Left lung (tissue), 10 donors: ENCODE data around the gene SLC9A3. TPM values are rescaled to one million over a fixed set of nuclear protein-coding genes. Genes with fewer than 3 reads are reported as not detected.

ENCODE experiments used
- ATAC-seq: fragments of 200-7000 bp; cut with Tn5 transposase; one replicate; pipeline ENCODE4 v1.9.1; 2020; ENCODE audit warnings: moderate library complexity
- DNase-seq, 4 donors: peaks; one replicate each; pipeline ENCODE4 v3.0.0-alpha.2; 2013 to 2020
- H3K27ac ChIP-seq, 2 donors: fragments of 200-600 bp; sonication (generic) in 1 of 2; one replicate each; pipeline versions ENCODE4 v1.5.0 to v1.8.0; 2020 to 2021
- H3K27me3 ChIP-seq, 2 donors: fragments of 200-600 bp; sonication (generic) in 1 of 2; one replicate each; pipeline versions ENCODE4 v1.5.0 to v1.8.0; 2020 to 2021
- H3K36me3 ChIP-seq, 2 donors: fragments of 200-600 bp; sonication (generic) in 1 of 2; one replicate each; pipeline versions ENCODE4 v1.5.0 to v1.8.0; 2020 to 2021
- H3K4me1 ChIP-seq, 2 donors: fragments of 200-600 bp; one replicate each; pipeline ENCODE4 v1.8.0; 2021
- H3K4me3 ChIP-seq, 2 donors: fragments of 200-600 bp; sonication (generic) in 1 of 2; one replicate each; pipeline versions ENCODE4 v1.5.0 to v1.8.0; 2020 to 2021; ENCODE audit warnings: mild to moderate bottlenecking in 1 of 2
- H3K9me3 ChIP-seq, 2 donors: fragments of 200-600 bp; sonication (generic) in 1 of 2; one replicate each; pipeline versions ENCODE4 v1.5.0 to v1.8.0; 2020 to 2021
- CTCF ChIP-seq, 2 donors: fragments of 200-600 bp; sonication (generic) in 1 of 2; IDR thresholded peaks; one replicate each; pipeline versions ENCODE4 v1.5.0 to v1.8.0; 2021; ENCODE audit warnings: antibody characterized with exemption in 2 of 2
- intact Hi-C, 2 donors: fragments of 100-400 bp; cut with DNase I; formaldehyde crosslinking; loops; one replicate each; pipeline versions ENCODE4 v1.11.2 to v1.14.2; 2022
- polyA plus RNA-seq, 6 donors: library from polyadenylated mRNA; unstranded; fragments of 120-200 nt; gene quantifications; one replicate each; pipeline ENCODE4 v1.2.1, GENCODE V29; 2013; ENCODE audit not compliant: insufficient read length in 6 of 6
- total RNA-seq, 2 donors: library from RNA; stranded (reverse); fragmentation: NEBNext Ultra II Directional; extraction: Animal tissue kit (Norgen Biotek cat#: 25700); gene quantifications; one replicate each; pipeline ENCODE4 v1.2.1, GENCODE V29; 2021
- donor health status: DM: no; HTN: yes; CAD: no.
- donor health status: DM: no; HTN: no; CAD: no.

SLC9A3 gene
- total and polyA plus RNA-seq, 8 donors, result 0.99 to 4.3 (median 2.9) TPM

GRCh38 chr5:462051-462481 lies 62.2 kb downstream of the SLC9A3 start:
- intact Hi-C loops, result no loop called here
- Histone ChIP-seq H3K9me3 (no peaks in the 10 kb centered on the region), H3K4me1 (no peaks in the 10 kb centered on the region), H3K36me3 (peaks cover 0 to 98% of the 10 kb centered on the region in 2 donors), H3K4me3 (no peak overlapping the region), H3K27ac (no peak overlapping the region), H3K27me3 (no peaks in the 10 kb centered on the region)
- no peak for TF ChIP-seq CTCF (IDR thresholded peaks at IDR 0.05)
- ATAC-seq (no peak), DNase-seq (peak in 1 of 4 donors; percentile 27)

GRCh38 chr5:460273-460625 lies 64.0 kb downstream of the SLC9A3 start:
- H3K27ac ChIP-seq, result no peak overlapping the region
- DNase-seq, result peak in 1 of 4 donors; percentile 27
- H3K36me3 ChIP-seq, result peaks cover 0 to 98% of the 10 kb centered on the region in 2 donors
- H3K27me3 ChIP-seq, result no peaks in the 10 kb centered on the region
- no peaks in the 10 kb centered on the region for H3K4me1 ChIP-seq
- no peaks in the 10 kb centered on the region for H3K9me3 ChIP-seq
- no peak overlapping the region for H3K4me3 ChIP-seq
- TF ChIP-seq CTCF (IDR thresholded peaks at IDR 0.05), result no peak
- ATAC-seq, result no peak
- intact Hi-C loops, result no loop called here

GRCh38 chr5:459562-460272 lies 64.5 kb downstream of the SLC9A3 start:
- ATAC-seq (no peak), DNase-seq (no peak)
- no peaks in the 10 kb centered on the region for H3K9me3 ChIP-seq
- H3K27me3 ChIP-seq, result no peaks in the 10 kb centered on the region
- H3K4me1 ChIP-seq, result no peaks in the 10 kb centered on the region
- no peak overlapping the region for H3K27ac ChIP-seq
- intact Hi-C loops, result no loop called here
- H3K4me3 ChIP-seq, result no peak overlapping the region
- H3K36me3 ChIP-seq, result peaks cover 0 to 98% of the 10 kb centered on the region in 2 donors
- TF ChIP-seq CTCF (IDR thresholded peaks at IDR 0.05), result no peak

- Histone ChIP-seq H3K4me1 (no peaks in the 10 kb centered on the region), H3K27ac (no peak overlapping the region), H3K27me3 (no peaks in the 10 kb centered on the region), H3K9me3 (no peaks in the 10 kb centered on the region), H3K4me3 (no peak overlapping the region), H3K36me3 (peaks cover 0 to 98% of the 10 kb centered on the region in 2 donors)
- DNase-seq, result peak in 2 of 4 donors; percentile 33 to 51
- ATAC-seq, result peak; percentile 65
- no peak for TF ChIP-seq CTCF (IDR thresholded peaks at IDR 0.05)
- intact Hi-C loops, result no loop called here
These were observed 65.5 kb downstream of the SLC9A3 start for GRCh38 chr5:458547-459353.
